ENCODE data around the gene ETS1. TPM values are rescaled to one million over a fixed set of nuclear protein-coding genes. Genes with fewer than 3 reads are reported as not detected.

Gene ETS1
- total RNA-seq, 2 donors from 2014 or later = 33.6 to 116 TPM

- no peak overlapping the region for H3K4me3 ChIP-seq
- no peak overlapping the region for H3K27ac ChIP-seq
- H3K4me1 ChIP-seq (ENCODE audit: control insufficient read depth in 1 of 2, low read depth in 2 of 2) = peaks cover 0 to 7% of the 10 kb centered on the region in 2 donors
- H3K9me3 ChIP-seq = no peaks in the 10 kb centered on the region
- H3K27me3 ChIP-seq (replicated peaks; ENCODE audit: insufficient read depth) = no peaks in the 10 kb centered on the region
- ATAC-seq (ENCODE audit: insufficient number of reproducible peaks, low FRiP score, low read depth) = no peak
- DNase-seq (ENCODE audit: low spot score) = no peak
- TF ChIP-seq, protein P1, sequence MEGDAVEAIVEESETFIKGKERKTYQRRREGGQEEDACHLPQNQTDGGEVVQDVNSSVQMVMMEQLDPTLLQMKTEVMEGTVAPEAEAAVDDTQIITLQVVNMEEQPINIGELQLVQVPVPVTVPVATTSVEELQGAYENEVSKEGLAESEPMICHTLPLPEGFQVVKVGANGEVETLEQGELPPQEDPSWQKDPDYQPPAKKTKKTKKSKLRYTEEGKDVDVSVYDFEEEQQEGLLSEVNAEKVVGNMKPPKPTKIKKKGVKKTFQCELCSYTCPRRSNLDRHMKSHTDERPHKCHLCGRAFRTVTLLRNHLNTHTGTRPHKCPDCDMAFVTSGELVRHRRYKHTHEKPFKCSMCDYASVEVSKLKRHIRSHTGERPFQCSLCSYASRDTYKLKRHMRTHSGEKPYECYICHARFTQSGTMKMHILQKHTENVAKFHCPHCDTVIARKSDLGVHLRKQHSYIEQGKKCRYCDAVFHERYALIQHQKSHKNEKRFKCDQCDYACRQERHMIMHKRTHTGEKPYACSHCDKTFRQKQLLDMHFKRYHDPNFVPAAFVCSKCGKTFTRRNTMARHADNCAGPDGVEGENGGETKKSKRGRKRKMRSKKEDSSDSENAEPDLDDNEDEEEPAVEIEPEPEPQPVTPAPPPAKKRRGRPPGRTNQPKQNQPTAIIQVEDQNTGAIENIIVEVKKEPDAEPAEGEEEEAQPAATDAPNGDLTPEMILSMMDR (IDR thresholded peaks at IDR 0.05) = no peak
- no peaks in the 10 kb centered on the region for H3K36me3 ChIP-seq
These were observed 26.1 kb upstream of the ETS1 start for GRCh38 chr11:128613300-128613995.

GRCh38 chr11:128610721-128611617, 23.6 kb upstream of the ETS1 start:
- Histone ChIP-seq H3K9me3 (no peaks in the 10 kb centered on the region), H3K4me1 (ENCODE audit: control insufficient read depth in 1 of 2, low read depth in 2 of 2) (peaks cover 0 to 7% of the 10 kb centered on the region in 2 donors), H3K4me3 (no peak overlapping the region), H3K36me3 (no peaks in the 10 kb centered on the region), H3K27me3 (replicated peaks; ENCODE audit: insufficient read depth) (no peaks in the 10 kb centered on the region), H3K27ac (no peak overlapping the region)
- TF ChIP-seq, protein P1 (IDR thresholded peaks at IDR 0.05) = no peak
- DNase-seq (ENCODE audit: low spot score) = no peak
- ATAC-seq (ENCODE audit: insufficient number of reproducible peaks, low FRiP score, low read depth) = no peak

GRCh38 chr11:128609785-128610184, 22.4 kb upstream of the ETS1 start:
- DNase-seq (ENCODE audit: low spot score) (no peak), ATAC-seq (ENCODE audit: insufficient number of reproducible peaks, low FRiP score, low read depth) (no peak)
- TF ChIP-seq, protein P1 (IDR thresholded peaks at IDR 0.05) = no peak
- Histone ChIP-seq H3K4me3 (no peak overlapping the region), H3K27ac (no peak overlapping the region), H3K9me3 (no peaks in the 10 kb centered on the region), H3K4me1 (ENCODE audit: control insufficient read depth in 1 of 2, low read depth in 2 of 2) (peaks cover 0 to 7% of the 10 kb centered on the region in 2 donors), H3K27me3 (replicated peaks; ENCODE audit: insufficient read depth) (no peaks in the 10 kb centered on the region), H3K36me3 (no peaks in the 10 kb centered on the region)

DNA sequence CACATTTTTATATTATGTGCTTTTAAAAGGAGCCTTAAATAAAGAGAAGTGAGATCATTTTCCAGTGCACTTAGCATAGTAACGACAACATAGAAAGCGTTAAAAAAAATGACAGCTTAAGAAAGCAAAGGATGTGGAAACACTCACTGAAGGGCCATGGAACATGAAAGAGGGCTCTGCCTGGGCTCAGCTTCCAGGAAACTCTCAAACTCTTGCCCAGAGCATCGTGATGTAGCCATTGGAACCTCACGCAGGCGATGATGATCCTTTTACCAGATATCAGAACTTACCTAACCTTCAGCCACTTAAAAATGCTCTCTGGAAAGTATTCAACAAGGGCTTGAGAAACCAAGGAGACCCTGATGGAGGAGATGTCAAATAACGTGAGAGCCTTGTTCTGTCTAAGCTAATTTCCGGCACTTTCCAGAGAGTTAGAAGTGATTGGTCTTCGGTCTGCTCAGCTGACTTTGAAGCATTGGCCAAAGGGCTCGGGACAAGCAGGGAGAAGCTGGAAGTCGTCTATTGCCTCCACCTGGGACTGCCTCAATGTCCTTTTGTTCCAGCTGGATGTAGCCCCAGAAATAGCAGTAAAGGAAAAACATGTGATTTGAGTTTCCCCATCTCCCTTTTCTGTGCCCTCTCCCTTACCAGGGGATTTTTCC, 21.5 kb upstream of the ETS1 start:
- Histone ChIP-seq H3K27ac (no peak overlapping the region), H3K4me1 (ENCODE audit: control insufficient read depth in 1 of 2, low read depth in 2 of 2) (peaks cover 0 to 7% of the 10 kb centered on the region in 2 donors), H3K36me3 (no peaks in the 10 kb centered on the region), H3K4me3 (no peak overlapping the region), H3K27me3 (replicated peaks; ENCODE audit: insufficient read depth) (no peaks in the 10 kb centered on the region), H3K9me3 (no peaks in the 10 kb centered on the region)
- DNase-seq (ENCODE audit: low spot score) (no peak), ATAC-seq (ENCODE audit: insufficient number of reproducible peaks, low FRiP score, low read depth) (no peak)
- TF ChIP-seq, protein P1 (IDR thresholded peaks at IDR 0.05) = no peak

GRCh38 chr11:128607819-128608218, 20.5 kb upstream of the ETS1 start:
- H3K36me3 ChIP-seq = no peaks in the 10 kb centered on the region
- H3K4me1 ChIP-seq (ENCODE audit: control insufficient read depth in 1 of 2, low read depth in 2 of 2) = peaks cover 0 to 7% of the 10 kb centered on the region in 2 donors
- no peak overlapping the region for H3K4me3 ChIP-seq
- DNase-seq (ENCODE audit: low spot score) (no peak), ATAC-seq (ENCODE audit: insufficient number of reproducible peaks, low FRiP score, low read depth) (no peak)
- TF ChIP-seq, protein P1 (IDR thresholded peaks at IDR 0.05) = no peak
- H3K9me3 ChIP-seq = no peaks in the 10 kb centered on the region
- no peak overlapping the region for H3K27ac ChIP-seq
- H3K27me3 ChIP-seq (replicated peaks; ENCODE audit: insufficient read depth) = no peaks in the 10 kb centered on the region
